GM15510 (cell line): ENCODE measurements around the gene C11orf54.

Source experiments
- POLR2A ChIP-seq: IDR thresholded peaks from 3 replicates; pipeline ENCODE4 v1.6.1; 2011; ENCODE audit warnings: borderline replicate concordance; ENCODE audit not compliant: insufficient read length; ENCODE audit errors: extremely low read depth

Gene C11orf54

DNA sequence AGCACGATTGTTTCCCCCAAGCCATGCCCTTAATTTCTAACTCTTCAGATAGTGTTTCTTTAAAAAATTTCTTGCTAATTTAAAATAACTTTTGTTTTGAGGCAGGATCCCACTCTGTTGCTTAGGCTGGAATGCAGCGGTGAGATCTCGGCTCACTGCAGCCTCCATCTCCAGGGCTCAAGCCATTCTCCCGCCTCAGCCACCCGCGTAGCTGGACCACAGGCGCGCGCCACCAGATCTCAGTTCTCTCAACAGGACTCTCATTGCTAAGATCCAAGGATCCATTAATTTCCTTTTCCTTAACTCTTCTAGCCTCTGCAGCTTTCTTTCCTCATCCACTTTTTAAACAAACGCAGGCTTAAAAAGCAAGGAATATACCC lies 42.3 kb downstream of the C11orf54 start:
- TF ChIP-seq POLR2A: no peak

DNA sequence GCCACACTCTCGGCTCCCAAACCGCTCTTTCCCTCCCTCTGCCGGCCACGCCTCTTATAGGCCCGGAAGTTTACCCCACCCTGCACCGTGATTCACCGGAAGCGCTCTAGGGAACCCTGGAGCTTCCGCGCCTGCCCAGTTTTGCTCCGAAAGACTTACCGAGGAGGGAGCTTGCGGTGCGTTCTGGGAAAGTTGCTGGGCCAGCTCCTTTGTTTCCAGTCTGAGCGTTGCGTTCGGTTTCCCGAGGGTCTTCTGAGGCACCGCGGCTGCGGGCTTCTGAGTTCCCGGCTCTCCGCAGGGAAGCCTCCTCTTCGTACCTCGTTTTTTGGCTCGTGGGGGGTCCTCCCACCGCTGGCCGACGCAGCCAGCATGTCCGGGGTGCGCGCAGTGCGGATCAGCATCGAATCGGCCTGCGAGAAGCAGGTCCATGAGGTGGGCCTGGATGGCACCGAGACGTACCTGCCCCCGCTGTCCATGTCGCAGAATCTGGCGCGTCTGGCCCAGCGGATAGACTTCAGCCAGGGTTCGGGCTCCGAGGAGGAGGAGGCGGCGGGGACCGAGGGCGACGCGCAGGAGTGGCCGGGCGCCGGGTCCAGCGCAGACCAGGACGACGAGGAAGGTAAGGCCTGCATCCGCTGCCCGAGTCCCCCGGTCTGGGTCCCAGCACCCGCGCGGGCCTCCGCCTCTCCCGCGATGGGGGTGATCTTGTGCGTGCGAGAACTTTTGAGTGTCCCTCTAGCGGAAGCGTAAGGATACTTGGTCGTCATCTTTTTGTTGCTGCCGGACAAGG lies 42.9 kb downstream of the C11orf54 start, which contains the start of gene MED17:
Gene MED17 (plus strand): TSS at position 138 of the 790 bp plus-strand sequence. CDS start 232 bp downstream, at position 370.
- peak; percentile 69 for TF ChIP-seq POLR2A

DNA sequence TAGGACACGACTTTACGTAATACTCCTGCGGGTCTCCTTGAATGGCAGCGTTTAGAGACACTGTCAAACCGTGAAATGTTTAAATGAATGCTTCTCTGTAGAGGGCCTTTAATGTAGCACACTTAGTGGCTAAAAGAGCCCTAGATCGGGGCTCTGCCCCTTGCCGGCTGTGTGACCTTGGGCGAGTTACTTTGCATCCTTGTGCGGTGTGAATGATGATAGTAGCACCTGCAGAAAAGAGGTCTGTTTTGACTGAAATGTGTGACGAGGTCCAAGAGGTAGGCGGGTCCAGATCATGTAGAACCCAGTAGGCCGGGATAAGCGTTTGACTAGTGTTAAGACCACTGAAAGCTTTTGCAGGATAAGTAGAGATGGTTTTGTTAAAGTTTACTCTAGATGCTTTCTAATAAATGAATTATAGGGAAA lies 43.5 kb downstream of the C11orf54 start:
- no peak for TF ChIP-seq POLR2A

DNA sequence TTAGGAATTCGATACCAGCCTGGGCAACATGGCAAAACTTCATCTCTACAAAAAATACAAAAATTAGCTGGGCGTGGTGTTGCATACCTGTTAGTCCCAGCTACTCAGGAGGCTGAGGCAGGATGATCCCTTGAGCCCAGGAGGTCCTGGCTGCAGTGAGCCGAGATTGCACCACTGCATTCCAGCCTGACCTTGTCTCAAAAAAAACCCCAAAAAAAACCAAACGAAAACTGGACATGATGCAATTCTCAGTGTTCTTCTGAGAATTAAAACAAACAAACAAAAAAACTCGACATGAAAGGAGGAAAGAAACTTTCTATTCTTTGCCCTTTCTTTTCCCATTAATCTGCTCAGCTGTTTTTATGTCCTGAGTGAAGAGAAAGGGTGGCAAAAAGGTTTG lies 50.0 kb downstream of the C11orf54 start:
- TF ChIP-seq POLR2A: no peak

DNA sequence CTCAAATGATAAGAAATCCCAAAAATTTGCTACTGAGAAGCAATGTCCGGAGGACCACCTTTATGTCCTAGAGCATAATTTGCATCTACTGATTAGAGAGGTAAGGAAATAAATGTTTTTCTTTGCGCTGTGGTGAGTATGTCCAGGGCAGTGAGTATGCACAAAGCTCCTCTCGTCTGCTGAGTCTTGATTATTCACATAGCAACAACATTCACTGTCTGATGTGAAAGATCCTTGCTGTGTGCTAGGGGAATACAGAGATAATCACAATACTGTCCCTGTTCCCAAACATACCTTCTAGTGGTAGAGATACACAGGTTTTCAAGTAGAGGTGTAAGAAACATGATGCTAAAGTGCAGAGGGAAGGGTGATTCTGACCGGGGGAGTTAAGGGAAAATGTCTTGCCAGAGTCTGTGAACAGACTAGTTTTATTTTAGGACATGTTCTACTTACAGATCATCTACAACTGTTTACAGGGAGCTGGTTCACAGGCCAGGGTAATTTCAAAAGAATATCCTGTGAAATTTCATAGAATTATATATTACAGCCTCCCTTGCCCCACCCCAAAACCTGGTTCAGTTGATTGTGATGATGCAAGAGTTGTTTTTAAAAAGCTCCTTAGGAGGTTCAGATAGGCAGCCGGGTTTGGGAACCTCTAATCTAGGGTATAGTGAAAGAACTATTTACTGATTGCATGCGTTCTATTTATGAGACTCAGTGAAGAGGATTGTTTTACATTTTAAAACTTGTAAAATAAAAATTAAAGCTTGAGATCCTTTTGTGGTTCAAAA lies 55.2 kb downstream of the C11orf54 start:
- no peak for TF ChIP-seq POLR2A

DNA sequence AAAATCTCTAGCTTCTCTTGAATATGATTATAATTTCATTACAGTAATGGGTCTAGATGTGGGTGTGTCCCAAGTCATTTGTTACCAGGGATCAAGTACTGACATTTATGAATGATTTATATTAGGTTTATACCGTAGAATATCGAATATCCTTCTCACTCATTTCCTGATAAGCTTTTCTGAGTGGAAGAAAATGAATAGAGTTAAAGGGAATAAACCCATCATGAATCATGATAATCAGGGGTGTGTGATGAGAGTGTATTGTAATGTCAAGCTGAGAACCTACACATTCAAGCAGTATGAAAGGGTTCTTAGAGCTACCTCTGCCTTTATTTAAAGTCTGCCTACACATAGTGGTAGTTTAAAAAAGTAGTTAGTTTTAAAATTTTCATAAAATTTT lies 59.9 kb downstream of the C11orf54 start:
- no peak for TF ChIP-seq POLR2A

DNA sequence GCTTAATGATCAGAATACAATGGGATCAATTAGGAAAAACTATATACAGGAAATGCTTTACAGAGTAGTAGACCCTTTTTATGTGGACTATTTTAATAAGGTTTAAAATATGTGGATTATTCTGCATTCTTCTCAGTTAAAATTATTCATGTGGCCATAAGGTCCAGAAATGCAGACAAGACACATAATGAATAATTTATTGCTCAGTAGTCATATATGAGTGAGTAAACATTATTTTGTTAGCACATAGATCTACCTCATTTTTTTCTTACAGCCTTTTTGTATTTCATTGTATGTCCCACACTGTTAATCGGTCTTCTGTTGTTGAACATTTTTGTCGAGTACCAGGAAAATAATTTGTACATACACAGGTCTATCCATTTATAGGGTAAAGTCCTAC lies 63.4 kb downstream of the C11orf54 start:
- no peak for TF ChIP-seq POLR2A

DNA sequence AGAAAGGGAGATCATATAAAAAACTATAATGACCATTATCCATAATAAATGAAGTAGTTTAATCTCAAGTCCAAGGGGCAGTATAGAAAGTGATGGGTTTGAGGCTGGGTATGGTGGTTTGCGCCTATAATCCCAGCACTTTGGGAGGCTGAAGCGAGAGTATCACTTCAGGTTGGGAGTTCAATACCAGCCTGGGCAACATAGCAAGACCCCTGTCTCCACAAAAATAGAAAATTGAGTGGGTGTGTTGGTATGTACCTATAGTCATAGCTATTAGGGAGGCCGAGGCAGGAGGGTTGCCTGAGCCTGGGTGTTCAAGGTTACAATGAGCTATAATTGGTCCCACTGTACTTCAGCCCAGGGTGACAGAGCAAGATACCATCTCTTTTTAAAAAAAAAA lies 66.5 kb downstream of the C11orf54 start:
- TF ChIP-seq POLR2A: no peak

DNA sequence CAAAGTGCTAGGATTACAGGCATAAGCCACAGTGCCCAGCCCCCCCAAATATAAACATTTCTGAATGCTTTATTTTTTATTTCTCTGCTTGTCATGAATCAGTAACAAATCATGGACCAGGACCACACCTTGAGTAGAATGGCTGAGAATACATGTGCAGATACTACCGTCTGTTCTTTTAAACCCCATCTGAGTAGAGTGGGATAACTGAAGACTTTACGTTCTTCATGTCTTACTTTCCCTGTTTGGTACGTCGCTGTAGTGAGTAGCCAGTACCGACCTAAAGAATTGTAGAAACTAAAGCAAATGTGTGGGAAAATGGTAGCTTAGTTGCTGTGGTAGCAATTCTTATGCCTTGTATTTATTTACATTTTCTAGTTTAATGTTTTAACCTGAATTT lies 72.5 kb downstream of the C11orf54 start:
- no peak for TF ChIP-seq POLR2A
